Measurements from ENCODE around the gene PRSS33. TPM values are rescaled to one million over a fixed set of nuclear protein-coding genes. Genes with fewer than 3 reads are reported as not detected.

The PRSS33 gene
- total and polyA plus RNA-seq, 7 donors: not detected

GRCh38 chr16:2749476-2749875, 37.9 kb downstream of the PRSS33 start:
- H3K36me3 ChIP-seq: no peaks in the 10 kb centered on the region
- no peak for TF ChIP-seq POLR2AphosphoS5 (IDR thresholded peaks at IDR 0.05)
- TF ChIP-seq CTCF (IDR thresholded peaks at IDR 0.05): no peak
- no peak for TF ChIP-seq EP300 (IDR thresholded peaks at IDR 0.05)
- no peak for TF ChIP-seq POLR2A (IDR thresholded peaks at IDR 0.05)
- intact Hi-C loops (cut with DNase I): no loop called here
- no peaks in the 10 kb centered on the region for H3K27me3 ChIP-seq
- 96 to 97% methylated on average over 5 of the region's 5 CpGs for WGBS, 2 donors
- H3K4me1 ChIP-seq: peaks cover 0 to 17% (median 10%) of the 10 kb centered on the region in 4 donors
- no peaks in the 10 kb centered on the region for H3K9me3 ChIP-seq
- no peak for DNase-seq
- H3K4me3 ChIP-seq: no peak overlapping the region
- H3K27ac ChIP-seq: no peak overlapping the region

GRCh38 chr16:2748757-2749455, 38.5 kb downstream of the PRSS33 start:
- no peaks in the 10 kb centered on the region for H3K36me3 ChIP-seq
- peaks cover 0 to 11% (median 6%) of the 10 kb centered on the region in 4 donors for H3K4me1 ChIP-seq
- H3K27me3 ChIP-seq: no peaks in the 10 kb centered on the region
- H3K27ac ChIP-seq: no peak overlapping the region
- 93 to 95% methylated on average over 7 of the region's 7 CpGs for WGBS, 2 donors
- H3K9me3 ChIP-seq: no peaks in the 10 kb centered on the region
- no peak overlapping the region for H3K4me3 ChIP-seq
- no peak for DNase-seq
- intact Hi-C loops (cut with DNase I): no loop called here
- TF ChIP-seq POLR2AphosphoS5 (IDR thresholded peaks at IDR 0.05) (no peak), CTCF (IDR thresholded peaks at IDR 0.05) (no peak), POLR2A (IDR thresholded peaks at IDR 0.05) (no peak), EP300 (IDR thresholded peaks at IDR 0.05) (no peak)

- H3K27ac ChIP-seq: no peak overlapping the region
- no peak for DNase-seq
- no peak overlapping the region for H3K4me3 ChIP-seq
- 89 to 92% methylated on average over 9 of the region's 9 CpGs for WGBS, 2 donors
- no peaks in the 10 kb centered on the region for H3K27me3 ChIP-seq
- H3K9me3 ChIP-seq: no peaks in the 10 kb centered on the region
- H3K36me3 ChIP-seq: no peaks in the 10 kb centered on the region
- intact Hi-C loops (cut with DNase I): no loop called here
- no peak for TF ChIP-seq POLR2A (IDR thresholded peaks at IDR 0.05)
- TF ChIP-seq CTCF (IDR thresholded peaks at IDR 0.05): no peak
- no peak for TF ChIP-seq POLR2AphosphoS5 (IDR thresholded peaks at IDR 0.05)
- TF ChIP-seq EP300 (IDR thresholded peaks at IDR 0.05): no peak
- no peaks in the 10 kb centered on the region for H3K4me1 ChIP-seq
Measured at GRCh38 chr16:2745961-2746360, 41.4 kb downstream of the PRSS33 start.

GRCh38 chr16:2745116-2745890, 42.1 kb downstream of the PRSS33 start:
- no peaks in the 10 kb centered on the region for H3K9me3 ChIP-seq
- intact Hi-C loops (cut with DNase I): no loop called here
- no peak overlapping the region for H3K4me3 ChIP-seq
- 84 to 85% methylated on average over 15 of the region's 15 CpGs for WGBS, 2 donors
- no peak overlapping the region for H3K27ac ChIP-seq
- H3K27me3 ChIP-seq: no peaks in the 10 kb centered on the region
- DNase-seq: no peak
- no peaks in the 10 kb centered on the region for H3K36me3 ChIP-seq
- TF ChIP-seq POLR2A (IDR thresholded peaks at IDR 0.05): no peak
- TF ChIP-seq EP300 (IDR thresholded peaks at IDR 0.05): no peak
- TF ChIP-seq POLR2AphosphoS5 (IDR thresholded peaks at IDR 0.05): no peak
- no peak for TF ChIP-seq CTCF (IDR thresholded peaks at IDR 0.05)
- H3K4me1 ChIP-seq: no peaks in the 10 kb centered on the region
